Fibroblast of lung (primary cell): ENCODE data around the gene CHST11. TPM values are rescaled to one million over a fixed set of nuclear protein-coding genes. Genes with fewer than 3 reads are reported as not detected.
A peak's percentile ranks its signal among the peaks of the same experiment; 100 is the strongest.

Source experiments
- DNase-seq, 2 donors: peaks; one replicate each; pipeline versions ENCODE4 v3.0.0 to v3.0.0-alpha.2; 2010; ENCODE audit warnings: low read depth in 2 of 2
- H2AFZ ChIP-seq: 2 replicates; pipeline ENCODE4 v1.5.1; 2012; ENCODE audit warnings: low read length, control low read depth, inconsistent platforms
- H3K27ac ChIP-seq: 2 replicates; pipeline ENCODE4 v1.5.1; 2011; ENCODE audit warnings: low read length, control low read depth; ENCODE audit not compliant: insufficient read depth
- H3K27me3 ChIP-seq: 2 replicates; pipeline ENCODE4 v1.5.1; 2011; ENCODE audit warnings: mild to moderate bottlenecking, low read length; ENCODE audit not compliant: control insufficient read depth, insufficient read depth
- H3K36me3 ChIP-seq: 2 replicates; pipeline ENCODE4 v1.5.1; 2011; ENCODE audit warnings: low read length; ENCODE audit not compliant: control insufficient read depth, insufficient read depth
- H3K4me1 ChIP-seq: 2 replicates; pipeline ENCODE4 v1.5.1; 2011; ENCODE audit warnings: low read length; ENCODE audit not compliant: control insufficient read depth, insufficient read depth; ENCODE audit errors: extremely low read depth
- H3K4me2 ChIP-seq: 2 replicates; pipeline ENCODE4 v1.5.1; 2011; ENCODE audit warnings: low read length, control low read depth; ENCODE audit not compliant: insufficient read depth; ENCODE audit errors: extremely low read depth
- H3K4me3 ChIP-seq, 4 experiments: fragments of 200-600 bp in 1 of 4; sonication (generic) in 1 of 4; replicated peaks in 1 of 4; 2 replicates each; pipeline ENCODE4 v1.5.1; 2011 to 2016; ENCODE audit warnings: low read length in 4 of 4, low read depth in 3 of 4, mild to moderate bottlenecking in 3 of 4, control low read depth in 2 of 4, inconsistent platforms in 1 of 4, mixed read lengths in 1 of 4; ENCODE audit not compliant: insufficient read depth in 1 of 4; ENCODE audit errors: control extremely low read depth in 1 of 4
- H3K79me2 ChIP-seq: 2 replicates; pipeline ENCODE4 v1.5.1; 2012; ENCODE audit warnings: mild to moderate bottlenecking, low read length, inconsistent platforms; ENCODE audit not compliant: control insufficient read depth, insufficient read depth
- H3K9ac ChIP-seq: 2 replicates; pipeline ENCODE4 v1.5.1; 2011; ENCODE audit warnings: mild to moderate bottlenecking, low read length, control low read depth; ENCODE audit not compliant: insufficient read depth
- H3K9me3 ChIP-seq: 2 replicates; pipeline ENCODE4 v1.5.1; 2012; ENCODE audit warnings: low read depth, low read length; ENCODE audit not compliant: control insufficient read depth, insufficient read depth
- H4K20me1 ChIP-seq: 2 replicates; pipeline ENCODE4 v1.5.1; 2011; ENCODE audit warnings: low read length; ENCODE audit not compliant: control insufficient read depth, insufficient read depth; ENCODE audit errors: extremely low read depth
- CTCF ChIP-seq, 2 donors: IDR thresholded peaks in 1 of 2; conservative IDR thresholded peaks in 1 of 2; 1 replicate in 1 of 2; 2 replicates in 1 of 2; pipeline ENCODE4 v1.5.1; 2011 to 2012; ENCODE audit warnings: low read length in 2 of 2, control low read depth in 1 of 2, inconsistent platforms in 1 of 2, low read depth in 1 of 2, mild to moderate bottlenecking in 1 of 2
- EZH2 ChIP-seq: IDR thresholded peaks from 2 replicates; pipeline ENCODE4 v1.5.1; 2012; ENCODE audit warnings: low read length, control low read depth, mild to moderate bottlenecking; ENCODE audit errors: missing control alignments
- polyA plus RNA-seq, 2 donors: library from polyadenylated mRNA; depleted of rRNA in 1 of 2; stranded (reverse) in 1 of 2; unstranded in 1 of 2; fragments of >200 nt; gene quantifications; 2 replicates each; pipeline ENCODE4 v1.2.1, GENCODE V29; 2011 to 2012; ENCODE audit warnings: missing spikeins in 1 of 2
- total RNA-seq: library from RNA; depleted of rRNA; stranded (reverse); fragments of >200 nt; gene quantifications from 2 replicates; pipeline ENCODE4 v1.2.1, GENCODE V29; 2014

The CHST11 gene
- total and polyA plus RNA-seq, 2 donors (not counting 1 experiment from before 2014, with no cell fraction given) = 3.5 to 9.1 TPM

GRCh38 chr12:104602406-104602805 is 145.7 kb downstream of the CHST11 start:
- Histone ChIP-seq H4K20me1 (no peaks in the 10 kb centered on the region), H3K4me1 (peaks cover 15% of the 10 kb centered on the region)
- no peak for DNase-seq

GRCh38 chr12:104602896-104603295 is 146.1 kb downstream of the CHST11 start:
- no peak overlapping the region for H3K4me3 ChIP-seq
- H3K9ac ChIP-seq = no peak overlapping the region
- no peak overlapping the region for H3K4me2 ChIP-seq
- no peak overlapping the region for H2AFZ ChIP-seq
- no peaks in the 10 kb centered on the region for H3K79me2 ChIP-seq
- H3K27ac ChIP-seq = peak overlapping the region; percentile 88
- no peaks in the 10 kb centered on the region for H3K36me3 ChIP-seq
- peaks cover 15% of the 10 kb centered on the region for H3K4me1 ChIP-seq
- peak in 1 of 2 donors; percentile 25 for DNase-seq
- no peaks in the 10 kb centered on the region for H3K9me3 ChIP-seq
- TF ChIP-seq CTCF (conservative IDR thresholded peaks at IDR 0.05 in 1 of 2, IDR thresholded peaks at IDR 0.05 in 1 of 2; ENCODE audit: low read depth in 1 of 2, low read length in 2 of 2) (no peak), EZH2 (no peak)
- H3K27me3 ChIP-seq = no peaks in the 10 kb centered on the region
- H4K20me1 ChIP-seq = no peaks in the 10 kb centered on the region

More at GRCh38 chr12:104602406-104602805, 145.7 kb downstream of the CHST11 start:
- Histone ChIP-seq H3K27ac (no peak overlapping the region), H3K27me3 (no peaks in the 10 kb centered on the region), H3K36me3 (no peaks in the 10 kb centered on the region), H3K9ac (no peak overlapping the region), H3K79me2 (no peaks in the 10 kb centered on the region), H2AFZ (no peak overlapping the region), H3K9me3 (no peaks in the 10 kb centered on the region), H3K4me2 (no peak overlapping the region), H3K4me3 (no peak overlapping the region)
- TF ChIP-seq CTCF (conservative IDR thresholded peaks at IDR 0.05 in 1 of 2, IDR thresholded peaks at IDR 0.05 in 1 of 2; ENCODE audit: low read depth in 1 of 2, low read length in 2 of 2) (no peak), EZH2 (no peak)

GRCh38 chr12:104603545-104603973 is 146.8 kb downstream of the CHST11 start:
- Histone ChIP-seq H3K9me3 (no peaks in the 10 kb centered on the region), H3K27ac (peak overlapping the region; percentile 88), H3K4me3 (no peak overlapping the region), H3K79me2 (no peaks in the 10 kb centered on the region), H3K4me1 (peaks cover 15% of the 10 kb centered on the region), H3K27me3 (no peaks in the 10 kb centered on the region), H3K36me3 (no peaks in the 10 kb centered on the region), H4K20me1 (no peaks in the 10 kb centered on the region), H3K4me2 (peak overlapping the region; percentile 79), H2AFZ (no peak overlapping the region), H3K9ac (no peak overlapping the region)
- TF ChIP-seq CTCF (conservative IDR thresholded peaks at IDR 0.05 in 1 of 2, IDR thresholded peaks at IDR 0.05 in 1 of 2; ENCODE audit: low read depth in 1 of 2, low read length in 2 of 2) (no peak), EZH2 (no peak)
- DNase-seq = peak; percentile 23 to 92
